Neural cell (in vitro differentiated cells): Measurements from ENCODE around the gene DUSP12.

Experiments
- EZH2 ChIP-seq: fragments of 200-600, 300-800 bp; shearing (Covaris generic), sonication (generic); IDR thresholded peaks from 2 replicates; pipeline ENCODE4 v1.6.1; 2014; ENCODE audit warnings: antibody characterized with exemption, low read length, borderline replicate concordance, mild to moderate bottlenecking; ENCODE audit not compliant: insufficient read depth, poor library complexity, severe bottlenecking
- MXI1 ChIP-seq: fragments of 450-650 bp; conservative IDR thresholded peaks from 2 replicates; pipeline ENCODE4 v1.6.1; 2014; ENCODE audit warnings: antibody characterized with exemption, mild to moderate bottlenecking; ENCODE audit not compliant: poor library complexity, severe bottlenecking
- RAD21 ChIP-seq: fragments of 450-650 bp; conservative IDR thresholded peaks from 2 replicates; pipeline ENCODE4 v1.6.1; 2014; ENCODE audit warnings: antibody characterized with exemption, mild to moderate bottlenecking, moderate library complexity
- SMC3 ChIP-seq: fragments of 450-650 bp; conservative IDR thresholded peaks from 2 replicates; pipeline ENCODE4 v1.6.1; 2014; ENCODE audit warnings: antibody characterized with exemption, mild to moderate bottlenecking, moderate library complexity; ENCODE audit not compliant: poor library complexity
- TAF1 ChIP-seq: IDR thresholded peaks from 2 replicates; pipeline ENCODE4 v1.6.1; 2012; ENCODE audit warnings: low read depth
- TF ChIP-seq, protein P1 (sequence below): fragments of 450-650 bp; IDR thresholded peaks from 2 replicates; pipeline ENCODE4 v1.5.1; 2014; ENCODE audit warnings: antibody characterized with exemption, mild to moderate bottlenecking, moderate library complexity; ENCODE audit not compliant: poor library complexity, severe bottlenecking
- TF ChIP-seq, protein P2 (sequence below): IDR thresholded peaks from 2 replicates; pipeline ENCODE4 v1.6.1; 2012; ENCODE audit warnings: borderline replicate concordance

DNA sequence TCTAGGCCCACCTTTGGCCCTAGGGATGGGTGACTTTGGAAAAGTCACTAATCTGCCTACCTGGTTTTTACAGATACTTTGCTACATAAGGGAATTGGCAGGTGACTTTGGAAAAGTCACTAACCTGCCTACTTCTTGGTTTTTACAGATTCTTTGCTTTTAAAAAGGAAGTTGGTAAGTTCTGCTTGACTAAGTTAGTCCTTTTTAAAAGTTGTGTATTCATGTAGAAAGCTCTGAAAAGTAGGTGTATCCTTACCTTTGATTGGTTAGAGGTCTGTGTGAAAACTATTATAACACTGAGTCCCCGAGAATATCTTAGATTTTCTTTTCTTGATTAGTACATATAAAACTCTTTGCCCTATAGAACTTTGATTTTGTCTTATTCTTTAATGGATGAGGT, 28.9 kb downstream of the DUSP12 start:
- TF ChIP-seq, protein P1, sequence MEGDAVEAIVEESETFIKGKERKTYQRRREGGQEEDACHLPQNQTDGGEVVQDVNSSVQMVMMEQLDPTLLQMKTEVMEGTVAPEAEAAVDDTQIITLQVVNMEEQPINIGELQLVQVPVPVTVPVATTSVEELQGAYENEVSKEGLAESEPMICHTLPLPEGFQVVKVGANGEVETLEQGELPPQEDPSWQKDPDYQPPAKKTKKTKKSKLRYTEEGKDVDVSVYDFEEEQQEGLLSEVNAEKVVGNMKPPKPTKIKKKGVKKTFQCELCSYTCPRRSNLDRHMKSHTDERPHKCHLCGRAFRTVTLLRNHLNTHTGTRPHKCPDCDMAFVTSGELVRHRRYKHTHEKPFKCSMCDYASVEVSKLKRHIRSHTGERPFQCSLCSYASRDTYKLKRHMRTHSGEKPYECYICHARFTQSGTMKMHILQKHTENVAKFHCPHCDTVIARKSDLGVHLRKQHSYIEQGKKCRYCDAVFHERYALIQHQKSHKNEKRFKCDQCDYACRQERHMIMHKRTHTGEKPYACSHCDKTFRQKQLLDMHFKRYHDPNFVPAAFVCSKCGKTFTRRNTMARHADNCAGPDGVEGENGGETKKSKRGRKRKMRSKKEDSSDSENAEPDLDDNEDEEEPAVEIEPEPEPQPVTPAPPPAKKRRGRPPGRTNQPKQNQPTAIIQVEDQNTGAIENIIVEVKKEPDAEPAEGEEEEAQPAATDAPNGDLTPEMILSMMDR, result no peak
- no peak for TF ChIP-seq EZH2
- TF ChIP-seq, protein P2, sequence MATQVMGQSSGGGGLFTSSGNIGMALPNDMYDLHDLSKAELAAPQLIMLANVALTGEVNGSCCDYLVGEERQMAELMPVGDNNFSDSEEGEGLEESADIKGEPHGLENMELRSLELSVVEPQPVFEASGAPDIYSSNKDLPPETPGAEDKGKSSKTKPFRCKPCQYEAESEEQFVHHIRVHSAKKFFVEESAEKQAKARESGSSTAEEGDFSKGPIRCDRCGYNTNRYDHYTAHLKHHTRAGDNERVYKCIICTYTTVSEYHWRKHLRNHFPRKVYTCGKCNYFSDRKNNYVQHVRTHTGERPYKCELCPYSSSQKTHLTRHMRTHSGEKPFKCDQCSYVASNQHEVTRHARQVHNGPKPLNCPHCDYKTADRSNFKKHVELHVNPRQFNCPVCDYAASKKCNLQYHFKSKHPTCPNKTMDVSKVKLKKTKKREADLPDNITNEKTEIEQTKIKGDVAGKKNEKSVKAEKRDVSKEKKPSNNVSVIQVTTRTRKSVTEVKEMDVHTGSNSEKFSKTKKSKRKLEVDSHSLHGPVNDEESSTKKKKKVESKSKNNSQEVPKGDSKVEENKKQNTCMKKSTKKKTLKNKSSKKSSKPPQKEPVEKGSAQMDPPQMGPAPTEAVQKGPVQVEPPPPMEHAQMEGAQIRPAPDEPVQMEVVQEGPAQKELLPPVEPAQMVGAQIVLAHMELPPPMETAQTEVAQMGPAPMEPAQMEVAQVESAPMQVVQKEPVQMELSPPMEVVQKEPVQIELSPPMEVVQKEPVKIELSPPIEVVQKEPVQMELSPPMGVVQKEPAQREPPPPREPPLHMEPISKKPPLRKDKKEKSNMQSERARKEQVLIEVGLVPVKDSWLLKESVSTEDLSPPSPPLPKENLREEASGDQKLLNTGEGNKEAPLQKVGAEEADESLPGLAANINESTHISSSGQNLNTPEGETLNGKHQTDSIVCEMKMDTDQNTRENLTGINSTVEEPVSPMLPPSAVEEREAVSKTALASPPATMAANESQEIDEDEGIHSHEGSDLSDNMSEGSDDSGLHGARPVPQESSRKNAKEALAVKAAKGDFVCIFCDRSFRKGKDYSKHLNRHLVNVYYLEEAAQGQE, result no peak
- TF ChIP-seq TAF1, result no peak
- no peak for TF ChIP-seq SMC3
- no peak for TF ChIP-seq MXI1
- no peak for TF ChIP-seq RAD21
